NCI-H345 treated with DMSO at 0.1 percent for 48 hours (cell line): ENCODE data around the gene GOLGA6C.
"Not testable (repeated sequence)": the region's sequence is repeated elsewhere in the genome, so short reads cannot be mapped to it uniquely, and the experiment has no call there.

Experiments
- DNase-seq: peaks from one replicate; lab custom pipeline; 2025; ENCODE audit not compliant: unreplicated experiment; lab: John Stamatoyannopoulos, UW

The GOLGA6C gene

GRCh38 chr15:75227112-75227511, 31.0 kb upstream of the GOLGA6C start:
- not testable (repeated sequence) for DNase-seq

DNA sequence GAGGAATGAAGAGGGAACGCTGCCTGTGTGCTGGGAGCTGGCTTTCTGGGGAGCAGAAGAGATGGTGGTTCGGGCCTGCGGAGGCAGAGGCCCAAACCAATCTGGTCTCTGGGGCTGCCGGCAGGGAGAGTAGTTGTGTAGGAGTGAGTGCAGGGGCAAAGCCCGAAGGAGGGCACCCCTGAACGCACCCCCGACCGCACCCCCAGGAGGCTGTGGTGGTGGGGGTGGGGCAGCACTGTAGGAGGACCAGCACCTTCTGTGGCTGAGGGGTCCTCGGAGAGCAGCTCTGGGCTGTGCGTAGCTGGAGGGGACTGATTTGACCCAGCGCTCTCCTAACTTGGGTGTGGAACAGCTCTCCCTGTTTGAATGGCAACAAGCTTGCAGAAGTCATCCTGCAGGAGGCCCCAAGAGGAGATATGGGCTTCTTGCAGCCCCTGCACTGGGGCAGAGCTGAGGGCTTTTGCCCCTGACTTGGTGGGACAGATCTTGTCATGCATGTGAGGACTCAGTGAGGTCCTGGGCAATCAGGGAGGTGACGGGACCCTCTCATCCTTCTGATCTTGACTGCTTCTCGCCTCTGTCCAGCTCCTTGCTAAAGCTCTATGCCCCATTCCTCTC, 30.4 kb upstream of the GOLGA6C start:
- no peak for DNase-seq

- no peak for DNase-seq
Measured at GRCh38 chr15:75228787-75229186, 29.3 kb upstream of the GOLGA6C start.

DNA sequence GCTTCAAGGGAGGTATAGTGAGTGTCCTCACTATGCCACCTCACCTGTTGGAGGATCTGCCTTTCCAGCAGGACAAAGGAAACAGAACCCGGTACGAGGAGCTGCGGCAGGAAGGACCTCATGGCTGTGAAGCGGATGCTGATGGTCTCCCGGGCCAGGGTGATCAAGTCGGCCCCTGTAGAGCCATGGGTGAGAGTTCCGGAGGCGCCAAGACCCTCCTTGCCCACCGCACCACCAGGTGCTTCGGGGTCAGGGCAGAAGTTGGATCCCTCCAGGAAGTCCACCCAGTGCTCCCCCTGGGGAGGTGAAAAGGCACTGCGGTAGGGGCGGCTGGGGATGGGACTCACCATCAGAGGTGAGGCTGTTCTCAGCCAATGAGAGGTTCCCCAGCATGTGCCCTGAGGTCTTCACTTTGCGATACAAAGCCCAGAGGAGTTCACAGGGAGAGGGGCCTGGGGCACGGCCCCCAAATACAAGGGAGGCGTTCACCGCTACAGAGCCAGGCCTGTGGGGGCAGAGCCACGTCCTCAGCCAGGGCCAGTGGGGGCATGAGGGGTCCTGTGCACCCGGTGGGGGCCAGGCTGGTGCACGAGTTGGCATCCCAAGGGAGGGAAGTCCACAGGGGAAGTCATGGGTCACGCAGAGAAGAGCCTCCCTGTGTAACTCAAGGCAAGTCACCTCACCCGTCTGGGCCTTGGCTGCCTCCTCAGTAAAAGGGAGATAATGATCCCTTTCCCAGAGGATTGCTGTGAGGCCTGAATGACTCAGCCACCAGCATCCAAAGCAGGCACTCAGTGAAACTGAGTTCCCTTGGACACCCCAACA, 28.7 kb upstream of the GOLGA6C start:
- no peak for DNase-seq

GRCh38 chr15:75230016-75230343, 28.2 kb upstream of the GOLGA6C start:
- no peak for DNase-seq

DNA sequence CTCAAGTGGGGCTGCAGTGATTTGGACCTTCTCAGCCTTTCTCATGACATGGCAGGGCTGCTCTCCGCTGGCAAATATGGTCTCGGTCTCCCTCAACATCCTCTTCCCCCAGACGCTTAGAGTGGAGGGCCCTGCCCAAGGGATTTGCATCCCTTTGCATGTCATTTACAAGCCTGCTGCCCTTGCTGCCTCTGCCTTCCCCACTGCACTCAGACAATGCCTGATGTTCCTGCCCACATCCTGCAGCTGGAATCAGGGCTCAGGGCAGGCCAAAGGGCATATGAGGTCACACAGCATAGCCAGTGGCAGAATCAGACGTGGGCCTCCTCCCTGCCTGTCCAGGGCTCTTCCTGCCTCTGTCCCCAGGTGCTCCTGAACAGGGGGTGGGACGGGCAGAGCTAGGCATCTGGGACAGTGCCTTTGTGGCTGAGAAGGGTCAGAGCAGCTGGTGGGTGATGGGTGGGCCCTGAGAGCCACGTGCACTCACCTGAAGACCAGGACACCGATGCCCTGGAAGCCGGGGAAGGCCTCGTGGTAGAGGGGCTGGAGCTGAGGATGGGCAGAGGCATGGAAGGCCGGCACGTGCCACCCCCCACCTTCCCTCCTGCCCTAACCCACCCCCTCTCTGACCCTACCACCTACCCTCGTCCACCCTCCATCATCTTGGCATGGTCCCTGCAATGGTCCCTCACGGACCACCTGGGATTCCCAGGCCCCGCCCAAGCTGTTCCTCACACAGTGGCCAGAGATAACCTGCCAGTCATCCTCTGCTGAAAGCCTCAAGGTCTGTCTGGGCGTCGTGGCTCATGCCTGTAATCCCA, 27.4 kb upstream of the GOLGA6C start:
- DNase-seq, result no peak

DNA sequence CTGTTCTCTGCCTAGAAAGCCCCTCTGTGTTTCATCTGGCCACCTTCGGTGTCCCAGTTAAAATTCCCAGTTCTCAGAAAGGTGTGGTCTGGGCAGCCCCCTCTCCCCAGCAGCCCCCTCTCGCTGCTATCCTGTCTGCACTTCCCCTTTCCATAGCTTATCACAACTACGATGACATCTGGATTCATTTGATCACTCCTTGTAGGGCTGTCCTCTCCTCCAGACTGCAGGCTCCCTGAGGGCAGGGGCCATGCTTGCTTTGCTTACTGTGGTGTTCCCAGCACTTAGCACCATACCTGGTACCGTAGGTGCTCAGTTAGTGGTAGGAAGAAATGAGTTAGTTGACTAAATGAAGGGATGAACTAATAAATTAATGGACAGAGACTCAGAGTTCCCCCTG, 26.3 kb upstream of the GOLGA6C start:
- no peak for DNase-seq

- DNase-seq, result no peak
Measured at GRCh38 chr15:75232252-75232813, 25.8 kb upstream of the GOLGA6C start.

GRCh38 chr15:75232826-75233503, 25.2 kb upstream of the GOLGA6C start:
- DNase-seq, result no peak

DNA sequence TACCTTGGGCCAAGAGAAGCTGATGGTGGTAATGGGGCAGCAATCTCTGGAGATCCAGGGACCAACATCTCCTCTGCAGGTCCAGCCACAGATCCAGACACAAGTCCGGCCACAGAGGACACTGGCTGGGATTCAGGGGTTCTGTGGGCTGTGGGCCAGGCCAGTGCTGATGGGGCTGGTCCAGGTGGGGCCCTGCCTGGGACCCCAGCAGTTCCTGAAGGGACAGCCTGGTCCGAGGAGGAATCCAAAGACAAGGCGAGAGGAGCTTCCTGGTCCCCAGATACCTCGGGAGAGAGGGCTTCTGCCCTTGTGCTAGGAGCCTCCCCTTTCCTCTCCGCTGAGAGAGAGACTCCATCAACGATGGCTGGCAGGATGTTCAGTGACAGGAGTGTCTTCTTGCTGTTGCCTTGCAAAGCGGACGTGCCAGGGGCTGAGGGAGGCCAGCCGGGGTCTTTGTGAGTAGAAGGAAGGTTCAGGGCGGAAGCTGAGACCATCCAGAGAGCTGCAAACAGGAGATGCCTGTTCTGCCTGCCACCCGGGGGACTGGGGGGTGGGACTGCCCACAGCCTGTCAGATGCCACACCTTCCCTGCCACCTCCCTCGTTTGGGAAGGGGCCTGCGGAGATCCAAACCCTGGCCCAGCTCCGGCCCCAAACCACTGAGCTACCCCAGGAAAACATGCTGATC, 24.5 kb upstream of the GOLGA6C start:
- DNase-seq, result no peak

GRCh38 chr15:75234191-75234810, 23.8 kb upstream of the GOLGA6C start:
- no peak for DNase-seq

- no peak for DNase-seq
Measured at GRCh38 chr15:75235051-75235673, 23.0 kb upstream of the GOLGA6C start.

DNA sequence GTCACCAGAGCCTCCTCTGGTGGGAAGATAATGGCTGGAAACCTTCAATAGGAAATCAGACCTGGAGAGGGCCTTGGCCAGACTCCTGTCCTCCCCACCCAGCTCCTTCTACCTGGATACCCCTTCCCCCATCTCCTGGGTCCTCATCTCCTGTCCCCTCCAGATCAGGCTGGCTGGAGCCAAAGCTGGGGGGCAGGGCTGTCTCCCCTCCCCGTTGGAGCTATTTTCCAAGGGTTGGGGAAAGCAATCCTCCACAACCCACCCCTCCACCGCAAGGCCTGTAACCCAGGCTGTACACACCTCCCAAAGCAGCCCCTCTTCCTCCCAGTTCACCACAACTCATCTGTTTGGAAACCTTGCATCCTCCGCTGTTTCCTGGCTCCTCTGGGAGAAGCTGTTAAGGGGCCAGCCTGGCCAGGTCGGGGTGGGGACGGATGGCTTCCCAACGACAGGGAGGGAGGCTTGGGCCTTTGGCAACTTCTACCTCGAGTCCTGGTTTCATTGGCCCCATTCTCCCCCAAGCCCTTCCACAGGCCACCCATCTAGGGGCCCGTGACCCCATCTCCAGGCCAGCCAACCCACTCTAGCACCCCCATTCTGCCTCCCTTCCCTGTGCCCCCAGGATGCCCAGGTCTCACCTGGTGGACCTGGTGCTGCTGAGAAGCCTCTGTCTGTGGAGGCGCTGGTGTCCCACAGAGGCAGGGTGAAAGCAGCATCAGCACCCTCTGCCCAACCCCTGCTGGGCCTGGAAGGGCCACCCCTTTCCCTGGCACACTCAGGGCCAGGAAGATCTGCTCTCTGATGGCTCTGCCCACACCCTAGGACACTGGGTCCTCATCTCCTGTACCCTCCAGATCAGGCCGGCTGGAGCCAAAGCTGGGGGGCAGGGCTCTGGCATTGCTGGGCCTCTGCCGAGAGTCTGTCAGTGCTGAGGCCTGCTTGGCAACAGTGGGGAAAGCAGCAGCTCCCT, 22.1 kb upstream of the GOLGA6C start:
- no peak for DNase-seq

GRCh38 chr15:75237316-75237982, 20.7 kb upstream of the GOLGA6C start:
- no peak for DNase-seq

DNA sequence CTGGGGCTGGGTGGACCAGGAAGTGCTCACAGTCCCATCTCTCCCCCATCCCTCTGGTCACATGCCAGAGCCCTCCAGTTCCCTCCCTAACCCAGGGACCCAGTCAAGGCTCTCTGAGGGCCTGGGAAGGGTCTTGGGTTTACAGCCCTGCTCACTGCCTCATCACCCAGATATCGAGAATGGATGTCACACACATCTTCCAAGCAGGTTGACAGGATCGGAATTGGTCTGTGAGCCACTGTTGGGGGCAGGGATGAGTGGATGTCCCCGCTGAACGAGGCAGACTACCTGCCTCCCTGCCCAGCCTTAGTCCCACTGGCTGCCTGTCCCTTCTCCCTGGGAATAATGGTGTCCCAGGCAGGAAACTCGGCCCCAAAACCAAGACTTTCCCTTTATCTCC, 20.0 kb upstream of the GOLGA6C start:
- DNase-seq, result no peak

- not testable (repeated sequence) for DNase-seq
Measured at GRCh38 chr15:75245741-75246140, 12.4 kb upstream of the GOLGA6C start.

GRCh38 chr15:75248991-75249390, 9.1 kb upstream of the GOLGA6C start:
- not testable (repeated sequence) for DNase-seq

GRCh38 chr15:75249726-75250125, 8.4 kb upstream of the GOLGA6C start:
- no peak for DNase-seq
